Type B pancreatic cell (in vitro differentiated cells): ENCODE data around the gene XPO4. TPM values are rescaled to one million over a fixed set of nuclear protein-coding genes. Genes with fewer than 3 reads are reported as not detected.
"Not testable (repeated sequence)": the region's sequence is repeated elsewhere in the genome, so short reads cannot be mapped to it uniquely, and the experiment has no call there.

ENCODE experiments used
- DNase-seq: peaks from one replicate; pipeline ENCODE4 v3.0.0; 2021; ENCODE audit warnings: mixed read lengths; ENCODE audit not compliant: unreplicated experiment; ENCODE audit errors: extremely low spot score
- H3K27ac Mint-ChIP-seq: 2 replicates; pipeline ENCODE4 v1.8.0; 2021; ENCODE audit warnings: mild to moderate bottlenecking, mixed read lengths
- H3K27me3 Mint-ChIP-seq: 2 replicates; pipeline ENCODE4 v1.8.0; 2021; ENCODE audit warnings: mixed read lengths
- H3K36me3 Mint-ChIP-seq: 2 replicates; pipeline ENCODE4 v1.8.0; 2021; ENCODE audit warnings: mixed read lengths
- H3K4me1 Mint-ChIP-seq: one replicate; pipeline ENCODE4 v1.8.0; 2021; ENCODE audit warnings: mixed read lengths; ENCODE audit not compliant: unreplicated experiment
- H3K4me3 Mint-ChIP-seq: 2 replicates; pipeline ENCODE4 v1.8.0; 2021; ENCODE audit warnings: mild to moderate bottlenecking, mixed read lengths
- H3K9me3 Mint-ChIP-seq: 2 replicates; pipeline ENCODE4 v1.8.0; 2021; ENCODE audit warnings: mixed read lengths
- total RNA-seq: library from RNA; stranded (reverse); gene quantifications from 2 replicates; pipeline ENCODE4 v1.2.1, GENCODE V29; 2021; ENCODE audit warnings: low replicate concordance
- TF ChIP-seq, protein P1 (sequence below): fragments of 200-600 bp; sonication (generic); conservative IDR thresholded peaks from 2 replicates; pipeline ENCODE4 v1.5.0; 2021; ENCODE audit warnings: antibody characterized with exemption, mild to moderate bottlenecking

XPO4 gene
- total RNA-seq, 1 donor from 2014 or later = 23.1 TPM

DNA sequence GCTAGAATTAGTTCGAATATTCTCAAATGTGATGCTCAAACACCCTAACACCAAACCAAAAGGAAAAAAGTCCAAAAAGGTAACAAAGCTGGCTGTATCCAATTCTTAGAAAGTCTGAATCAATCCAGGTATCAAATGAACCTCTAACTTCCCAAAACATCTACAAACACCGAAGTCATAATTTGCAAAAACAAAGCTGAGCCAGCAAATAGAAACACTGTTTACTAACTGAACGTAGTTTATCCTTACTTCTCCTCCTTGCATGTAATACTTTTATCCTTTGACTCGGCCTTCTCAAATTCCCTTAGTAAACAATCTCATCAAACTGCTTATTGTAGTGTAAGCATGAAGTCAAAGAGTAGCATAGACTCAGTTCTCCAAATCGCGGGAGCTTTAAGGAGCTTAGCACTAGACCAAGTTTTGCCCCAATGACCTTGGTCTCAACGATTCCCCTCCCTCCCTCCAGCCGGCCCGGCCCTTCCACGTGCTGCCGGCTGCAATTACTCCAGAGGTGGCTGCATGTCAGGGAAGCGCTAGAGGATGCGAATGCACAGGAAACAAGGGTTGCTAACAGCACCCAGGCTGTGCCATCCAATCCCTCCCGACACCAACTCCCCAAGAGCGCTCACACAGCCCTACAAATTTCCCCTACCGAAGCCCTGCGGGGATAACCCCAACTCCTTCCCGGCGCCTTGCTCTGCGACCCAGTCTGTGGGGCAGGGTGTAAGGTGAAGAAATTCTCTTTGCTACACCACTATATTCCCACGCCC lies 693 bp downstream of the XPO4 start:
- Mint-ChIP-seq H3K36me3 (peaks cover 3% of the 10 kb centered on the region), H3K9me3 (no peaks in the 10 kb centered on the region), H3K4me1 (peaks cover 13% of the 10 kb centered on the region), H3K27ac (peak overlapping the region; percentile 92), H3K27me3 (no peaks in the 10 kb centered on the region), H3K4me3 (peak overlapping the region; percentile 94)
- TF ChIP-seq, protein P1, sequence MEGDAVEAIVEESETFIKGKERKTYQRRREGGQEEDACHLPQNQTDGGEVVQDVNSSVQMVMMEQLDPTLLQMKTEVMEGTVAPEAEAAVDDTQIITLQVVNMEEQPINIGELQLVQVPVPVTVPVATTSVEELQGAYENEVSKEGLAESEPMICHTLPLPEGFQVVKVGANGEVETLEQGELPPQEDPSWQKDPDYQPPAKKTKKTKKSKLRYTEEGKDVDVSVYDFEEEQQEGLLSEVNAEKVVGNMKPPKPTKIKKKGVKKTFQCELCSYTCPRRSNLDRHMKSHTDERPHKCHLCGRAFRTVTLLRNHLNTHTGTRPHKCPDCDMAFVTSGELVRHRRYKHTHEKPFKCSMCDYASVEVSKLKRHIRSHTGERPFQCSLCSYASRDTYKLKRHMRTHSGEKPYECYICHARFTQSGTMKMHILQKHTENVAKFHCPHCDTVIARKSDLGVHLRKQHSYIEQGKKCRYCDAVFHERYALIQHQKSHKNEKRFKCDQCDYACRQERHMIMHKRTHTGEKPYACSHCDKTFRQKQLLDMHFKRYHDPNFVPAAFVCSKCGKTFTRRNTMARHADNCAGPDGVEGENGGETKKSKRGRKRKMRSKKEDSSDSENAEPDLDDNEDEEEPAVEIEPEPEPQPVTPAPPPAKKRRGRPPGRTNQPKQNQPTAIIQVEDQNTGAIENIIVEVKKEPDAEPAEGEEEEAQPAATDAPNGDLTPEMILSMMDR = no peak
- DNase-seq = no peak

DNA sequence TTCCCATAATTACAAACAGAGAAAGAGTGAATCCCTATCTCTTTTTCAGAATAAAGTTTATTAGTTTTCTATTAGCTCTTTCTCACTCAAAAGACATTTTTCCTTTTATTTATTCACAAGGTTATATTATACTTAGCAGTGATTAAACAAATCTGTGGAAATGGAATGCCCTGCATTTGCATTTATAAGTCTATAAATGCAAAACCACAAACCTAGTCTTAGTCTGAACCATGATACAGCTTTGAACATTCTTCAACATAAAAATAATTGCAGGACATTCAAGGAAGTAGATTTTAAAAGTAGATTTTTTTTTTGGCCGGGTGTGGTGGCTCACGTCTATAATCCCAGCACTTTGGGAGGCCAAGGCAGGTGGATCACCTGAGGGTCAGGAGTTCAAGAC lies 8.3 kb downstream of the XPO4 start:
- TF ChIP-seq, protein P1 = no peak
- no peak overlapping the region for H3K27ac Mint-ChIP-seq

DNA sequence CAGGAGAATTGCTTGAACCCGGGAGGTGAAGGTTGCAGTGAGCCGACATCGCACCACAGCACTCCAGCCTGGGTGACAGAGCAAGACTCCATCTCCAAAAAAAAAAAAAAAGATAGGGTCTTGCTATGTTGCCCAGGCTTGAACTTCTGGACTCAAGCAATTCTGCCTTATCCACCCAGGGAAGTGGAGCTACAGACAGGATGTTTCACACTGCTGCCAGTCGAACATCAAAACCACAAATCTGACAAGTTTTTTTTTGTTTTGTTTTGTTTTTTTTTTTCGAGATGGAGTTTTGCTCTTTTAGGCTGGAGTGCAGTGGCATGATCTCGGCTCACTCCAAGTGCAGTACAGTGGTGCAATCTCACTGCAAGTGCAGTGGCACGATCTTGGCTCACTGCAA lies 10.8 kb downstream of the XPO4 start:
- H3K4me1 Mint-ChIP-seq = no peaks in the 10 kb centered on the region
- no peak overlapping the region for H3K4me3 Mint-ChIP-seq
- no peak overlapping the region for H3K27ac Mint-ChIP-seq
- DNase-seq = no peak
- H3K36me3 Mint-ChIP-seq = no peaks in the 10 kb centered on the region
- H3K27me3 Mint-ChIP-seq = no peaks in the 10 kb centered on the region
- H3K9me3 Mint-ChIP-seq = no peaks in the 10 kb centered on the region
- TF ChIP-seq, protein P1 = no peak

More for the DNA sequence above, 8.3 kb downstream of the XPO4 start:
- H3K9me3 Mint-ChIP-seq = no peaks in the 10 kb centered on the region
- H3K36me3 Mint-ChIP-seq = peaks cover 3% of the 10 kb centered on the region
- no peak overlapping the region for H3K4me3 Mint-ChIP-seq
- no peak for DNase-seq
- no peaks in the 10 kb centered on the region for H3K27me3 Mint-ChIP-seq
- H3K4me1 Mint-ChIP-seq = no peaks in the 10 kb centered on the region

DNA sequence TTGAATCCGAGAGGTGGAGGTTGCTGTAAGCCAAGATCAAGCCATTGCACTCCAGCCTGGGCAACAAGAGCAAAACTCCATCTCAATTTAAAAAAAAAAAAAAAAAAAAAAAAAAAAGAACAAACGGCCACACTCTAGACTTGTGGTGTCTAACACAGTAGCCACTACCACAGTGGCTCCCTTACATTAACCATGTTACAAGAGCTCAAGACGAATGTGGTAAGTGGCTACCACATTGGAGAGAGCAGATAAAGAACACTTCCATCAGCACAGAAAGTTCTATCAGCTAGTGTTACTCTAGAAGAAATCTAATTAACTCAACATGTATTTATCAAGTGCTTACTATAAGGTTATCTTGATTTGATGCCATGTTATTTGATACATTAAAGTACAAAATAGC lies 11.5 kb downstream of the XPO4 start:
- H3K36me3 Mint-ChIP-seq = peaks cover under 1% of the 10 kb centered on the region
- H3K4me1 Mint-ChIP-seq = no peaks in the 10 kb centered on the region
- H3K27me3 Mint-ChIP-seq = no peaks in the 10 kb centered on the region
- TF ChIP-seq, protein P1 = no peak
- H3K4me3 Mint-ChIP-seq = no peak overlapping the region
- no peak for DNase-seq
- no peak overlapping the region for H3K27ac Mint-ChIP-seq
- H3K9me3 Mint-ChIP-seq = no peaks in the 10 kb centered on the region

DNA sequence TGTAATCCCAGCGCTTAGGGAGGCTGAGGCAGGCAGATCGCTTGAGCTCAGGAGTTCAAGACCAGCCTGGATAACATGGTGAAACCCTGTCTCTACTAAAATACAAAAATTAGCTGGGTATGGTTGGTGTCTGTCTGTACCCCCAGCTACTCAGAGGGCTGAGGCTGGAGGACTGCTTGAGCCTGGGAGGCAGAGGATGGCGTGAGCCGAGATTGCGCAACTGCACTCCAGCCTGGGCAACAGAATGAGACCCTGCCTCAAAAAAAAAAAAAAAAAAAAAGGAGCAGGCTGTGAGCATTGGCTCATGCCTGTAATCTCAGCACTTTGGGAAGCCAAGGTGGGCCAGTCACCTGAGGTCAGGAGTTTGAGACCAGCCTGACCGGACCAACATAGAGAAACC lies 12.0 kb downstream of the XPO4 start:
- not testable (repeated sequence) for H3K4me3 Mint-ChIP-seq, DNase-seq, H3K27ac Mint-ChIP-seq, H3K4me1 Mint-ChIP-seq, H3K36me3 Mint-ChIP-seq, H3K27me3 Mint-ChIP-seq, H3K9me3 Mint-ChIP-seq

DNA sequence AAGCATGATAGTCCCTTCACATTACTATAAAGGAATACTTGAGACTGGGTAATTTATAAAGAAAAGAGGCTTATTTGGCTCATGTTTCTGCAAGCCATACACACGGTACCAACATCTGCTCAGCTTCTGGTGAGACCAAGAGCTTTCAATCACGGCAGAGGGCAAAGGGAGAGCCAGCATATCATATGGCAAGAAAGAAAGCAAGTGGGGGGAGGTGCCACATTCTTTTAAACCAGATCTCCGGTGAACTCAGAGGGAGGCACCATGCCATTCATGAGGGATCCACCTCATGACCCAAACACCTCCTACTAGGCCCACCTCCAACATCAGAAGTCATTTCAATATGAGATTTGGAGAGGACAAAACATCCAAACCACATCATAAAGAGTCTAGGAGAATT lies 20.3 kb downstream of the XPO4 start:
- DNase-seq = no peak
- no peaks in the 10 kb centered on the region for H3K27me3 Mint-ChIP-seq
- TF ChIP-seq, protein P1 = no peak
- peaks cover 18% of the 10 kb centered on the region for H3K4me1 Mint-ChIP-seq
- peaks cover 4% of the 10 kb centered on the region for H3K9me3 Mint-ChIP-seq
- peak overlapping the region; percentile 41 for H3K27ac Mint-ChIP-seq
- H3K4me3 Mint-ChIP-seq = no peak overlapping the region
- H3K36me3 Mint-ChIP-seq = peaks cover 13% of the 10 kb centered on the region
